ENCODE data around the gene STIL.
"Not testable (repeated sequence)": the region's sequence is repeated elsewhere in the genome, so short reads cannot be mapped to it uniquely, and the experiment has no call there.

Gene STIL

DNA sequence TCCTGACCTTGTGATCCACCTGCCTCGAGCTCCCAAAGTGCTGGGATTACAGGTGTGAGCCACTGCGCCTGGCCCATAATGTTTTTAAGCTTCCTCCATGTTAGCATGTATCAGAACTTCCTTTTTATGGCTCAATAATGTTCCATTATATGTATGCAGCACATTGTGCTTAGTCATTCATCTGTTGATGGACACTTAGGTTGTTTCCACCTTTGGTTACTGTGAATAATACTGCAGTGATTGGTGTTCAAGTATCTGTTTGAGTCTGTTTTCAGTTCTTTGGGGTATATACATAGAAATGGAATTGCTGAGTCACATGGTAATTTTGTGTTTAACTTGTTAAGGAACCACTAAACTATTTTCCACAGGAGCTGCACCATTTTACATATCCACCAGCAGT, 37.4 kb upstream of the STIL start:
- no peaks in the 10 kb centered on the region for H4K20me1 ChIP-seq (ENCODE audit: insufficient read depth, low read length)
- no peaks in the 10 kb centered on the region for H3K27me3 ChIP-seq (ENCODE audit: insufficient read depth, low read length)
- TF ChIP-seq, protein P1, sequence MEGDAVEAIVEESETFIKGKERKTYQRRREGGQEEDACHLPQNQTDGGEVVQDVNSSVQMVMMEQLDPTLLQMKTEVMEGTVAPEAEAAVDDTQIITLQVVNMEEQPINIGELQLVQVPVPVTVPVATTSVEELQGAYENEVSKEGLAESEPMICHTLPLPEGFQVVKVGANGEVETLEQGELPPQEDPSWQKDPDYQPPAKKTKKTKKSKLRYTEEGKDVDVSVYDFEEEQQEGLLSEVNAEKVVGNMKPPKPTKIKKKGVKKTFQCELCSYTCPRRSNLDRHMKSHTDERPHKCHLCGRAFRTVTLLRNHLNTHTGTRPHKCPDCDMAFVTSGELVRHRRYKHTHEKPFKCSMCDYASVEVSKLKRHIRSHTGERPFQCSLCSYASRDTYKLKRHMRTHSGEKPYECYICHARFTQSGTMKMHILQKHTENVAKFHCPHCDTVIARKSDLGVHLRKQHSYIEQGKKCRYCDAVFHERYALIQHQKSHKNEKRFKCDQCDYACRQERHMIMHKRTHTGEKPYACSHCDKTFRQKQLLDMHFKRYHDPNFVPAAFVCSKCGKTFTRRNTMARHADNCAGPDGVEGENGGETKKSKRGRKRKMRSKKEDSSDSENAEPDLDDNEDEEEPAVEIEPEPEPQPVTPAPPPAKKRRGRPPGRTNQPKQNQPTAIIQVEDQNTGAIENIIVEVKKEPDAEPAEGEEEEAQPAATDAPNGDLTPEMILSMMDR (IDR thresholded peaks at IDR 0.05; ENCODE audit: low read length): no peak
- TF ChIP-seq EZH2 (IDR thresholded peaks at IDR 0.05; ENCODE audit: borderline replicate concordance, low read length): no peak
- no peaks in the 10 kb centered on the region for H3K9me2 ChIP-seq (ENCODE audit: low read depth, low read length)
- H3K9me3 ChIP-seq (ENCODE audit: low read length): no peaks in the 10 kb centered on the region
- no peaks in the 10 kb centered on the region for H3F3A ChIP-seq (ENCODE audit: insufficient read depth, low read length)
- no peak overlapping the region for H3K9ac ChIP-seq (ENCODE audit: low read length)
- peaks cover 4% of the 10 kb centered on the region for H3K4me1 ChIP-seq (ENCODE audit: insufficient read depth, low read length, severe bottlenecking)
- no peak overlapping the region for H3K4me2 ChIP-seq (ENCODE audit: low read length)
- H3K36me3 ChIP-seq (ENCODE audit: insufficient read depth, low read length): peaks cover 7% of the 10 kb centered on the region; the same call in 1 of the 2 replicates
- no peak overlapping the region for H3K4me3 ChIP-seq (ENCODE audit: low read depth, low read length, poor library complexity, severe bottlenecking)
- H3K27ac ChIP-seq (ENCODE audit: low read depth, low read length, poor library complexity, severe bottlenecking): no peak overlapping the region
- no peak overlapping the region for H2AFZ ChIP-seq (ENCODE audit: low read length)
- H3K79me2 ChIP-seq (ENCODE audit: insufficient read depth, low read length): peaks cover 44% of the 10 kb centered on the region

DNA sequence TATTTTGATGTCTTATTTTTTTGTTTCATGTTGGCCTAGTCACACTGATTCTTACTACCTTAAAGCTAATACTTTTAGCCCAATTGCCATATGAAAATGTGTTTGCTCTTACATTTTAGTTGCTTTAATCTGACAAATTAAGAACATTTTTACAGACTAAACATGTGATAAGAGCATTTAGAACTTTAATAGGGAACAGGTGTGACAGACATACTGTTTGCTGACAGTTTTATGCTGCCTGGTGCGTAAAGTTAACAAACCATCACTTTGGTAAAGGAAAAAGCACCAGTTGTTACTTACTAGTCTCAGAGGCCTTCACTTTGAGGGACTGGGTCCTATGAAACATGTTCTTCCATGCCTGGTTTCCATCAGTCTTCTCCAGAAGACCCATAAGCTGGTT, 34.3 kb upstream of the STIL start:
- no peak overlapping the region for H3K4me2 ChIP-seq (ENCODE audit: low read length)
- H2AFZ ChIP-seq (ENCODE audit: low read length): no peak overlapping the region
- H3K27me3 ChIP-seq (ENCODE audit: insufficient read depth, low read length): no peaks in the 10 kb centered on the region
- no peaks in the 10 kb centered on the region for H4K20me1 ChIP-seq (ENCODE audit: insufficient read depth, low read length)
- H3K36me3 ChIP-seq (ENCODE audit: insufficient read depth, low read length): peaks cover 15% of the 10 kb centered on the region
- no peak overlapping the region for H3K27ac ChIP-seq (ENCODE audit: low read depth, low read length, poor library complexity, severe bottlenecking)
- H3K9me2 ChIP-seq (ENCODE audit: low read depth, low read length): no peaks in the 10 kb centered on the region
- no peaks in the 10 kb centered on the region for H3F3A ChIP-seq (ENCODE audit: insufficient read depth, low read length)
- TF ChIP-seq, protein P1 (IDR thresholded peaks at IDR 0.05; ENCODE audit: low read length): no peak
- no peak for TF ChIP-seq EZH2 (IDR thresholded peaks at IDR 0.05; ENCODE audit: borderline replicate concordance, low read length)
- H3K4me1 ChIP-seq (ENCODE audit: insufficient read depth, low read length, severe bottlenecking): peaks cover 4% of the 10 kb centered on the region
- H3K79me2 ChIP-seq (ENCODE audit: insufficient read depth, low read length): peaks cover 31% of the 10 kb centered on the region
- no peaks in the 10 kb centered on the region for H3K9me3 ChIP-seq (ENCODE audit: low read length)
- H3K4me3 ChIP-seq (ENCODE audit: low read depth, low read length, poor library complexity, severe bottlenecking): no peak overlapping the region
- H3K9ac ChIP-seq (ENCODE audit: low read length): no peak overlapping the region

DNA sequence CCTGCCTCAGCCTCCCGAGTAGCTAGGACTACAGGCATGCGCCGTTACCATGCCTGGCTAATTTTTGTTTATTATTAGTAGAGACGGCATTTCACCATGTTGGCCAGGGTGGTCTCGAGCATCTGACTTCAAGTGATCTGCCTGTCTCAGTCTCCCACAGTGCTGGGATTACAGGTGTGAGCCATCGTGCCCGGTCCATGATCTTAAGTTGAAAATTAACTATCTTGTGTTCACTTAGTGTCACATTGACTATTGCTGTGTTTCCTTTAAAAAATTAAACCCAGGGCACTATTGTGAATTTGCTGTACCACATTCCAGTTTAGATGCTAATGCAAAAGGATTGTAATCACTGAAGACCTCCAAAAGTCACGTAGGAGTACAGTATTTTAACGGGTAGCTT, 33.8 kb upstream of the STIL start:
- Histone ChIP-seq H3K79me2 (ENCODE audit: insufficient read depth, low read length) (peaks cover 26% of the 10 kb centered on the region), H3K4me3 (ENCODE audit: low read depth, low read length, poor library complexity, severe bottlenecking) (no peak overlapping the region), H4K20me1 (ENCODE audit: insufficient read depth, low read length) (no peaks in the 10 kb centered on the region), H3K9me2 (ENCODE audit: low read depth, low read length) (no peaks in the 10 kb centered on the region), H3K9ac (ENCODE audit: low read length) (no peak overlapping the region), H2AFZ (ENCODE audit: low read length) (no peak overlapping the region), H3K36me3 (ENCODE audit: insufficient read depth, low read length) (peaks cover 15% of the 10 kb centered on the region), H3K4me2 (ENCODE audit: low read length) (no peak overlapping the region), H3K27me3 (ENCODE audit: insufficient read depth, low read length) (no peaks in the 10 kb centered on the region), H3K27ac (ENCODE audit: low read depth, low read length, poor library complexity, severe bottlenecking) (no peak overlapping the region), H3K9me3 (ENCODE audit: low read length) (no peaks in the 10 kb centered on the region), H3K4me1 (ENCODE audit: insufficient read depth, low read length, severe bottlenecking) (peaks cover 4% of the 10 kb centered on the region), H3F3A (ENCODE audit: insufficient read depth, low read length) (no peaks in the 10 kb centered on the region)
- TF ChIP-seq, protein P1 (IDR thresholded peaks at IDR 0.05; ENCODE audit: low read length): no peak
- no peak for TF ChIP-seq EZH2 (IDR thresholded peaks at IDR 0.05; ENCODE audit: borderline replicate concordance, low read length)

DNA sequence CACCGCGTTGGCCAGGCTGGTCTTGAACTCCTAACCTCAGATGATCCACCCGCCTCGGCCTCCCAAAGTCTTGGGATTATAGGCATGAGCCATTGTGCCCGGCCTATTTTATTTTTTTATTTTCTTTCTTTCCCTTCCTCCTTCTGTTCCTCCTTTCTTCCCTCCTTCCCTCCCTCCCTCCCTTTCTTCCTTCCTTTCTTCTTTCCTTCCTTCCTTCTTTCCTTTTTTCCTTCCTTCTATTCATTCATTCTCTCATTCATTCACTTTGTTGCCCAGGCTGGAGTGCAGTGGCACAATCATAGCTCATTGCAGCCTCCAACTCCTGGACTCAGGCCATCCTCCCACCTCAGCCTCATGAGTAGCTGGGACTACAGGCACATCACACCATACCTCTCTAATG, 33.0 kb upstream of the STIL start:
- not testable (repeated sequence) for H3K4me3 ChIP-seq (ENCODE audit: low read depth, low read length, poor library complexity, severe bottlenecking); H3K9me2 ChIP-seq (ENCODE audit: low read depth, low read length); H3K9ac ChIP-seq (ENCODE audit: low read length); H3K27ac ChIP-seq (ENCODE audit: low read depth, low read length, poor library complexity, severe bottlenecking); H3K4me2 ChIP-seq (ENCODE audit: low read length); H3K4me1 ChIP-seq (ENCODE audit: insufficient read depth, low read length, severe bottlenecking); H3K9me3 ChIP-seq (ENCODE audit: low read length); H2AFZ ChIP-seq (ENCODE audit: low read length); H4K20me1 ChIP-seq (ENCODE audit: insufficient read depth, low read length); H3K27me3 ChIP-seq (ENCODE audit: insufficient read depth, low read length); H3F3A ChIP-seq (ENCODE audit: insufficient read depth, low read length)
- Histone ChIP-seq H3K79me2 (ENCODE audit: insufficient read depth, low read length) (peaks cover 24% of the 10 kb centered on the region), H3K36me3 (ENCODE audit: insufficient read depth, low read length) (peaks cover 15% of the 10 kb centered on the region)

Data from OCI-LY1 (cell line).